ENCODE measurements around the gene WFDC8. TPM values are rescaled to one million over a fixed set of nuclear protein-coding genes. Genes with fewer than 3 reads are reported as not detected.
"Not testable (repeated sequence)": the region's sequence is repeated elsewhere in the genome, so short reads cannot be mapped to it uniquely, and the experiment has no call there.

WFDC8 gene
- total RNA-seq, 2 experiments from 2014 or later, result not detected

GRCh38 chr20:45578231-45578630, 853 bp downstream of the WFDC8 start:
- Mint-ChIP-seq H3K36me3 (no peaks in the 10 kb centered on the region), H3K4me1 (no peaks in the 10 kb centered on the region), H3K27ac (no peak overlapping the region), H3K9me3 (no peaks in the 10 kb centered on the region), H3K4me3 (no peak overlapping the region), H3K27me3 (peaks cover 36% of the 10 kb centered on the region)
- no peak for DNase-seq

- H3K9me3 Mint-ChIP-seq, result no peaks in the 10 kb centered on the region
- no peaks in the 10 kb centered on the region for H3K36me3 Mint-ChIP-seq
- peaks cover 39% of the 10 kb centered on the region for H3K27me3 Mint-ChIP-seq
- H3K27ac Mint-ChIP-seq, result no peak overlapping the region
- H3K4me3 Mint-ChIP-seq, result no peak overlapping the region
- H3K4me1 Mint-ChIP-seq, result no peaks in the 10 kb centered on the region
- no peak for DNase-seq
Measured at GRCh38 chr20:45576995-45577394, 2.1 kb downstream of the WFDC8 start.

GRCh38 chr20:45575931-45576330, 3.2 kb downstream of the WFDC8 start:
- Mint-ChIP-seq H3K9me3 (no peaks in the 10 kb centered on the region), H3K4me3 (no peak overlapping the region)

GRCh38 chr20:45569650-45570049, 9.4 kb downstream of the WFDC8 start:
- H3K36me3 Mint-ChIP-seq, H3K4me1 Mint-ChIP-seq, H3K27ac Mint-ChIP-seq, DNase-seq, H3K4me3 Mint-ChIP-seq, H3K9me3 Mint-ChIP-seq: not testable (repeated sequence)
- H3K27me3 Mint-ChIP-seq, result peaks cover 21% of the 10 kb centered on the region

More at GRCh38 chr20:45575931-45576330, 3.2 kb downstream of the WFDC8 start:
- no peak overlapping the region for H3K27ac Mint-ChIP-seq
- H3K36me3 Mint-ChIP-seq, result no peaks in the 10 kb centered on the region
- no peaks in the 10 kb centered on the region for H3K4me1 Mint-ChIP-seq
- DNase-seq, result no peak
- peaks cover 36% of the 10 kb centered on the region for H3K27me3 Mint-ChIP-seq

GRCh38 chr20:45564760-45565276, 14.3 kb downstream of the WFDC8 start:
- DNase-seq, result no peak
- Mint-ChIP-seq H3K27me3 (peaks cover 18% of the 10 kb centered on the region), H3K27ac (no peak overlapping the region), H3K36me3 (no peaks in the 10 kb centered on the region), H3K4me1 (no peaks in the 10 kb centered on the region), H3K9me3 (peaks cover 3% of the 10 kb centered on the region), H3K4me3 (no peak overlapping the region)

GRCh38 chr20:45555198-45555597, 23.9 kb downstream of the WFDC8 start:
- Mint-ChIP-seq H3K9me3 (no peaks in the 10 kb centered on the region), H3K36me3 (no peaks in the 10 kb centered on the region), H3K27ac (no peak overlapping the region), H3K27me3 (peaks cover 16% of the 10 kb centered on the region), H3K4me1 (no peaks in the 10 kb centered on the region), H3K4me3 (no peak overlapping the region)
- DNase-seq, result no peak

- Mint-ChIP-seq H3K27ac (no peak overlapping the region), H3K36me3 (no peaks in the 10 kb centered on the region), H3K9me3 (no peaks in the 10 kb centered on the region), H3K27me3 (peaks cover 16% of the 10 kb centered on the region), H3K4me1 (no peaks in the 10 kb centered on the region), H3K4me3 (no peak overlapping the region)
- no peak for DNase-seq
Measured at GRCh38 chr20:45552456-45552855, 26.6 kb downstream of the WFDC8 start.

- no peak overlapping the region for H3K27ac Mint-ChIP-seq
- H3K9me3 Mint-ChIP-seq, result no peaks in the 10 kb centered on the region
- H3K4me1 Mint-ChIP-seq, result no peaks in the 10 kb centered on the region
- H3K36me3 Mint-ChIP-seq, result no peaks in the 10 kb centered on the region
- peaks cover 16% of the 10 kb centered on the region for H3K27me3 Mint-ChIP-seq
- H3K4me3 Mint-ChIP-seq, result no peak overlapping the region
- no peak for DNase-seq
Measured at GRCh38 chr20:45550765-45551164, 28.3 kb downstream of the WFDC8 start.

GRCh38 chr20:45548410-45548809, 30.7 kb downstream of the WFDC8 start:
- Mint-ChIP-seq H3K27ac (no peak overlapping the region), H3K27me3 (peaks cover 24% of the 10 kb centered on the region), H3K9me3 (no peaks in the 10 kb centered on the region), H3K36me3 (no peaks in the 10 kb centered on the region), H3K4me3 (no peak overlapping the region), H3K4me1 (no peaks in the 10 kb centered on the region)
- DNase-seq, result no peak

GRCh38 chr20:45547206-45547770, 31.8 kb downstream of the WFDC8 start, which contains the start of gene EPPIN:
Gene EPPIN, minus strand, starts transcription at chr20:45547401. Its CDS starts 44 bp downstream, at chr20:45547357.
- DNase-seq, result no peak
- peaks cover 24% of the 10 kb centered on the region for H3K27me3 Mint-ChIP-seq
- no peaks in the 10 kb centered on the region for H3K4me1 Mint-ChIP-seq
- no peaks in the 10 kb centered on the region for H3K9me3 Mint-ChIP-seq
- no peak within 1 kb of the TSS for H3K4me3 Mint-ChIP-seq
- no peak within 1 kb of the TSS for H3K27ac Mint-ChIP-seq
- H3K36me3 Mint-ChIP-seq, result no peaks in the 10 kb centered on the region

GRCh38 chr20:45545754-45546453, 33.2 kb downstream of the WFDC8 start:
- no peak for DNase-seq
- Mint-ChIP-seq H3K27me3 (peaks cover 32% of the 10 kb centered on the region), H3K4me1 (no peaks in the 10 kb centered on the region), H3K9me3 (no peaks in the 10 kb centered on the region), H3K4me3 (no peak overlapping the region), H3K27ac (no peak overlapping the region), H3K36me3 (no peaks in the 10 kb centered on the region)

- Mint-ChIP-seq H3K9me3 (no peaks in the 10 kb centered on the region), H3K36me3 (no peaks in the 10 kb centered on the region), H3K4me1 (no peaks in the 10 kb centered on the region), H3K4me3 (no peak overlapping the region), H3K27me3 (peaks cover 33% of the 10 kb centered on the region), H3K27ac (no peak overlapping the region)
- no peak for DNase-seq
Measured at GRCh38 chr20:45545351-45545750, 33.7 kb downstream of the WFDC8 start.

GRCh38 chr20:45539382-45539781, 39.7 kb downstream of the WFDC8 start, which contains the start of gene WFDC6:
Gene WFDC6, minus strand, starts transcription at chr20:45539482. Its CDS starts 75 bp downstream, at chr20:45539407.
- Mint-ChIP-seq H3K27me3 (peaks cover 34% of the 10 kb centered on the region), H3K36me3 (no peaks in the 10 kb centered on the region), H3K4me3 (no peak within 1 kb of the TSS), H3K9me3 (no peaks in the 10 kb centered on the region), H3K27ac (no peak within 1 kb of the TSS), H3K4me1 (no peaks in the 10 kb centered on the region)
- no peak for DNase-seq

- peaks cover 33% of the 10 kb centered on the region for H3K27me3 Mint-ChIP-seq
- no peak overlapping the region for H3K27ac Mint-ChIP-seq
- H3K4me3 Mint-ChIP-seq, result no peak overlapping the region
- DNase-seq, result no peak
- no peaks in the 10 kb centered on the region for H3K36me3 Mint-ChIP-seq
- H3K4me1 Mint-ChIP-seq, result no peaks in the 10 kb centered on the region
- no peaks in the 10 kb centered on the region for H3K9me3 Mint-ChIP-seq
Measured at GRCh38 chr20:45538209-45538799, 40.8 kb downstream of the WFDC8 start.

GRCh38 chr20:45527294-45527693, 51.8 kb downstream of the WFDC8 start:
- Mint-ChIP-seq H3K27me3 (peaks cover 35% of the 10 kb centered on the region), H3K4me3 (no peak overlapping the region), H3K27ac (no peak overlapping the region), H3K36me3 (no peaks in the 10 kb centered on the region), H3K9me3 (no peaks in the 10 kb centered on the region), H3K4me1 (no peaks in the 10 kb centered on the region)
- DNase-seq, result no peak
